ENCODE data around the gene UBE2J1. TPM values are rescaled to one million over a fixed set of nuclear protein-coding genes. Genes with fewer than 3 reads are reported as not detected.

The UBE2J1 gene
- total and polyA plus RNA-seq, 9 of the 15 experiments (the other 6 are each of a cell fraction or from before 2014, with no cell fraction given): 11.6 to 32.6 (median 22.0) TPM

DNA sequence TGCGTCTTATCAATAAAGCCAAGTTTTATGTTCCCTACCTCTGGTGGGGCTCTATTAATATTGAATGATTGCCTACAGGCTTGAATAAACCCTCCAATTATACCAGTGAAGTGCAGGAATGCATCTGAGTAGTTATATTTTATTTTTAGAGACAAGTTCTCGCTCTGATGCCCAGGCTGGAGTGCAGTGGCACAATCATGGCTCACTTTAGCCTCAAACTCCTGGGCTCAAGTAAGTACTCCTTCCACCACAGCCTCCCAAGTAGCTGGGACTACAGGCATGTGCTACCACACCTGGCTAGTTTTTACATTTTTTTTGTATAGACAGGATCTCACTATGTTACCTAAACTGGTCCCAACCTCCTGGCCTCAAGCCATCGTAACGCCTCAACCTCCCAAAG, 26.1 kb upstream of the UBE2J1 start:
- Histone ChIP-seq H3K9me1 (ENCODE audit: control insufficient read depth, insufficient read depth, low read length) (no peaks in the 10 kb centered on the region), H3K79me2 (ENCODE audit: control insufficient read depth, insufficient read depth, low read length) (no peaks in the 10 kb centered on the region), H4K20me1 (replicated peaks; ENCODE audit: control insufficient read depth, insufficient read depth, low read length) (no peaks in the 10 kb centered on the region), H3K4me3 (no peak overlapping the region), H3K36me3 (ENCODE audit: control insufficient read depth, insufficient read depth, low read length) (no peaks in the 10 kb centered on the region), H3K4me1 (replicated peaks in 1 of 2; ENCODE audit: control insufficient read depth in 2 of 2, insufficient read depth in 2 of 2, low read length in 2 of 2) (no peaks in the 10 kb centered on the region), H3K9me3 (replicated peaks; ENCODE audit: control insufficient read depth, insufficient read depth, low read depth, low read length) (no peaks in the 10 kb centered on the region), H3K27me3 (ENCODE audit: control insufficient read depth in 2 of 2, insufficient read depth in 2 of 2, low read length in 2 of 2) (peaks cover 16 to 42% of the 10 kb centered on the region in 2 experiments), H3K27ac (ENCODE audit: extremely low read depth, low read depth, low read length) (no peak overlapping the region), H3K4me2 (ENCODE audit: insufficient read depth, low read length) (no peak overlapping the region), H2AFZ (ENCODE audit: low read depth, low read length) (no peak overlapping the region), H3K9ac (ENCODE audit: insufficient read depth in 1 of 2, low read depth in 2 of 2, low read length in 2 of 2) (no peak overlapping the region)
- DNase-seq (ENCODE audit: extremely low read depth in 1 of 4, low spot score in 3 of 4): no peak
- TF ChIP-seq ZNF445 (CRISPR knock-in tag; IDR thresholded peaks at IDR 0.05; ENCODE audit: low read depth) (no peak), ARNT (IDR thresholded peaks at IDR 0.05) (no peak), SRSF3 (IDR thresholded peaks at IDR 0.05; ENCODE audit: insufficient read depth, low read length) (no peak), MCM3 (IDR thresholded peaks at IDR 0.05) (no peak), SETDB1 (IDR thresholded peaks at IDR 0.05; ENCODE audit: low read length) (no peak), CBX3 (IDR thresholded peaks at IDR 0.05; ENCODE audit: borderline replicate concordance in 1 of 2, low read length in 2 of 2) (no peak), ZNF696 (CRISPR knock-in tag; conservative IDR thresholded peaks at IDR 0.05) (no peak), ZKSCAN3 (CRISPR knock-in tag; IDR thresholded peaks at IDR 0.05) (no peak), ZNF507 (tag; conservative IDR thresholded peaks at IDR 0.05) (no peak)
- TF ChIP-seq, protein P1, sequence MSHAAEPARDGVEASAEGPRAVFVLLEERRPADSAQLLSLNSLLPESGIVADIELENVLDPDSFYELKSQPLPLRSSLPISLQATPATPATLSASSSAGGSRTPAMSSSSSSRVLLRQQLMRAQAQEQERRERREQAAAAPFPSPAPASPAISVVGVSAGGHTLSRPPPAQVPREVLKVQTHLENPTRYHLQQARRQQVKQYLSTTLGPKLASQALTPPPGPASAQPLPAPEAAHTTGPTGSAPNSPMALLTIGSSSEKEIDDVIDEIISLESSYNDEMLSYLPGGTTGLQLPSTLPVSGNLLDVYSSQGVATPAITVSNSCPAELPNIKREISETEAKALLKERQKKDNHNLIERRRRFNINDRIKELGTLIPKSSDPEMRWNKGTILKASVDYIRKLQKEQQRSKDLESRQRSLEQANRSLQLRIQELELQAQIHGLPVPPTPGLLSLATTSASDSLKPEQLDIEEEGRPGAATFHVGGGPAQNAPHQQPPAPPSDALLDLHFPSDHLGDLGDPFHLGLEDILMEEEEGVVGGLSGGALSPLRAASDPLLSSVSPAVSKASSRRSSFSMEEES (CRISPR knock-in tag; IDR thresholded peaks at IDR 0.05): no peak
- TF ChIP-seq, protein P2, sequence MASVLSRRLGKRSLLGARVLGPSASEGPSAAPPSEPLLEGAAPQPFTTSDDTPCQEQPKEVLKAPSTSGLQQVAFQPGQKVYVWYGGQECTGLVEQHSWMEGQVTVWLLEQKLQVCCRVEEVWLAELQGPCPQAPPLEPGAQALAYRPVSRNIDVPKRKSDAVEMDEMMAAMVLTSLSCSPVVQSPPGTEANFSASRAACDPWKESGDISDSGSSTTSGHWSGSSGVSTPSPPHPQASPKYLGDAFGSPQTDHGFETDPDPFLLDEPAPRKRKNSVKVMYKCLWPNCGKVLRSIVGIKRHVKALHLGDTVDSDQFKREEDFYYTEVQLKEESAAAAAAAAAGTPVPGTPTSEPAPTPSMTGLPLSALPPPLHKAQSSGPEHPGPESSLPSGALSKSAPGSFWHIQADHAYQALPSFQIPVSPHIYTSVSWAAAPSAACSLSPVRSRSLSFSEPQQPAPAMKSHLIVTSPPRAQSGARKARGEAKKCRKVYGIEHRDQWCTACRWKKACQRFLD (CRISPR knock-in tag; IDR thresholded peaks at IDR 0.05): no peak
- BruUV-seq (replicated peaks): no TSS peak
- no peak for FAIRE-seq
- intact Hi-C loops (cut with micrococcal nuclease) (no loop called here), in situ Hi-C loops (cut with MboI) (no loop called here)
- no peak for ATAC-seq
- CTCF ChIA-PET (ENCODE audit: low intra/inter-chr PET ratio): no interaction called here
- WGBS (ENCODE audit: insufficient coverage, low coverage, missing lambda C conversion rate): 27% methylated on average over 4 of the region's 4 CpGs
- POLR2A ChIA-PET: interaction anchor here (0.7 to 1.2 kb wide), 2 partner anchors 8 to 260 kb away, joined by 3 to 4 read pairs; partner anchors contain the start of gene LYRM2
